Measurements from ENCODE around the gene TXN. TPM values are rescaled to one million over a fixed set of nuclear protein-coding genes. Genes with fewer than 3 reads are reported as not detected.
"Not testable (repeated sequence)": the region's sequence is repeated elsewhere in the genome, so short reads cannot be mapped to it uniquely, and the experiment has no call there.

Gene TXN
- total RNA-seq, 1 donor = 472 TPM

DNA sequence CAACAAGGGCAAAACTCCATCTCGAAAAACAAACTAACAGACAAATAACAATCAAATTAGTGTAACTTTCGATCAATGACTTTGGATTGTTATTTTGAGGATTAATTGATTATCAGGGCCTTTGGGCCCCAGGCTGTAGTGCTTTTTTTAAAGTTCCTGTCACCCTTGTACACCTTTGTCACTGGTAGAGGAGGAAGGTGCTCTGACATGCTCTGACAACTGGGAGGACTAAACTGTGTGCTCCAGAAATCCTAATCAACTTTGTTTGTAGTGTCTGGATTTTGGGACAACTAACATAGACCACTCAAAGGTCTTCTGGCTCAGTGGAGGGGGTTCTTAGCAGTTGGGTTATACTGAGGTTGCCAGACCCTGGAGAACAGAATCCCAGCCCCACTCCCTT, 1.8 kb downstream of the TXN start:
- H3K4me3 ChIP-seq (ENCODE audit: low read depth, low read length) = peak overlapping the region; percentile 81
- DNase-seq (ENCODE audit: low read depth) = no peak
- no peak for TF ChIP-seq CTCF (IDR thresholded peaks at IDR 0.05; ENCODE audit: insufficient read depth, low read depth, low read length)

GRCh38 chr9:110252509-110253139, 3.7 kb downstream of the TXN start:
- peak; percentile 56 for DNase-seq (ENCODE audit: low read depth)
- H3K4me3 ChIP-seq (ENCODE audit: low read depth, low read length) = peak overlapping the region; percentile 19
- no peak for TF ChIP-seq CTCF (IDR thresholded peaks at IDR 0.05; ENCODE audit: insufficient read depth, low read depth, low read length)

- not testable (repeated sequence) for DNase-seq (ENCODE audit: low read depth); H3K4me3 ChIP-seq (ENCODE audit: low read depth, low read length)
These were observed 4.5 kb downstream of the TXN start for GRCh38 chr9:110251770-110252169.

DNA sequence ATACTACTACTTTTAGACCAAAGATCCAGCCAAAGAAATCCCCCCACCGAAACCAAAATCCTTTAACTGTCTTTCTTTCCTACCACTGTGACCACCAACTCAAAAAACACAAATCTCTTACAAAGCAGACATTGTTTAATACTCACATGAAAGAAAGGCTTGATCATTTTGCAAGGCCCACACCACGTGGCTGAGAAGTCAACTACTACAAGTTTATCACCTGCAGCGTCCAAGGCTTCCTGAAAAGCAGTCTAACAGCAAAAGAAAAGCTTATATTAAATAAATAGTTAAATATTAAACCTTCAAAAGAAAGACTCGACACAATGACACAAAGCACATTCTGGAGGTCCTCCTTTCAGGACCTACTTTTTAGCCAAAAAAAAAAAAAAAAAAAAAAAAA, 5.1 kb downstream of the TXN start:
- no peak for DNase-seq (ENCODE audit: low read depth)
- no peak overlapping the region for H3K4me3 ChIP-seq (ENCODE audit: low read depth, low read length)
- TF ChIP-seq CTCF (IDR thresholded peaks at IDR 0.05; ENCODE audit: insufficient read depth, low read depth, low read length) = no peak

- TF ChIP-seq CTCF (IDR thresholded peaks at IDR 0.05; ENCODE audit: insufficient read depth, low read depth, low read length) = no peak
- H3K4me3 ChIP-seq (ENCODE audit: low read depth, low read length) = no peak overlapping the region
- DNase-seq (ENCODE audit: low read depth) = no peak
These were observed 6.7 kb downstream of the TXN start for GRCh38 chr9:110249603-110250002.

GRCh38 chr9:110248361-110248760, 7.9 kb downstream of the TXN start:
- no peak for TF ChIP-seq CTCF (IDR thresholded peaks at IDR 0.05; ENCODE audit: insufficient read depth, low read depth, low read length)
- DNase-seq (ENCODE audit: low read depth) = no peak
- no peak overlapping the region for H3K4me3 ChIP-seq (ENCODE audit: low read depth, low read length)

- DNase-seq (ENCODE audit: low read depth) = no peak
- no peak for TF ChIP-seq CTCF (IDR thresholded peaks at IDR 0.05; ENCODE audit: insufficient read depth, low read depth, low read length)
- no peak overlapping the region for H3K4me3 ChIP-seq (ENCODE audit: low read depth, low read length)
These were observed 10.1 kb downstream of the TXN start for GRCh38 chr9:110246214-110246613.
